HUES6 (cell line): ENCODE data around the gene COL6A3.

ENCODE experiments used
- H3K27ac ChIP-seq: 2 replicates; pipeline ENCODE4 v1.7.0; 2013; ENCODE audit warnings: low read depth, mild to moderate bottlenecking, low read length, inconsistent platforms
- H3K27me3 ChIP-seq: 2 replicates; pipeline ENCODE4 v1.6.1; 2013; ENCODE audit warnings: low read length; ENCODE audit not compliant: control insufficient read depth, insufficient read depth
- H3K36me3 ChIP-seq: 2 replicates; pipeline ENCODE4 v1.6.1; 2013; ENCODE audit warnings: low read length; ENCODE audit not compliant: control insufficient read depth, insufficient read depth
- H3K4me1 ChIP-seq: 2 replicates; pipeline ENCODE4 v1.6.1; 2013; ENCODE audit warnings: low read length; ENCODE audit not compliant: control insufficient read depth, insufficient read depth
- H3K4me3 ChIP-seq: 2 replicates; pipeline ENCODE4 v1.5.1; 2013; ENCODE audit warnings: low read depth, low read length
- H3K9ac ChIP-seq: one replicate; pipeline ENCODE4 v1.6.1; 2013; ENCODE audit warnings: mild to moderate bottlenecking, low read length
- H3K9me3 ChIP-seq: 2 replicates; pipeline ENCODE4 v1.6.1; 2013; ENCODE audit warnings: low read depth, low read length; ENCODE audit not compliant: control insufficient read depth, insufficient read depth

The COL6A3 gene

GRCh38 chr2:237344942-237345341 is 69.0 kb downstream of the COL6A3 start:
- Histone ChIP-seq H3K9ac (no peak overlapping the region), H3K36me3 (no peaks in the 10 kb centered on the region), H3K27ac (no peak overlapping the region), H3K9me3 (no peaks in the 10 kb centered on the region), H3K4me1 (no peaks in the 10 kb centered on the region), H3K4me3 (no peak overlapping the region), H3K27me3 (no peaks in the 10 kb centered on the region)

DNA sequence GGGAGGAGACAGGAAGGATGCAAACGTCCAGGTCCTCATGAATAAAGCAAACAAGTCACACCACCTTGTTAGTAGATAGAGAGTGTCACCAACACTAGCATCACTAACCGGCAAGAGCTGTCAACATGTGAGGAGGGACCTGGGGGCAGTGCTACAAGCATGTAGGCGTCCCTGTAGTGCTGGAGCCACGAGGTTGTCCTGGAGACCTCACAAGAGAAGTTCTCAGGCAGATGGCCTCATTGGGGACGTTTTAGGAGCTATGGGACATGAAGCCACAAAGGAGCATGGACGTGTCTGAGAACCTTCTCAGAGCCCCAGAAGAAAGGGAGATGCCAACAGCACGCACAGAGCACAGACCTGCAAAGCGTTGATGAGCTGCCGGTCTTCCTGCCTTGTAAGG is 70.0 kb downstream of the COL6A3 start:
- no peaks in the 10 kb centered on the region for H3K4me1 ChIP-seq
- H3K36me3 ChIP-seq = no peaks in the 10 kb centered on the region
- H3K4me3 ChIP-seq = no peak overlapping the region
- no peak overlapping the region for H3K9ac ChIP-seq
- H3K9me3 ChIP-seq = no peaks in the 10 kb centered on the region
- H3K27me3 ChIP-seq = no peaks in the 10 kb centered on the region
- no peak overlapping the region for H3K27ac ChIP-seq

- H3K9ac ChIP-seq = no peak overlapping the region
- no peaks in the 10 kb centered on the region for H3K9me3 ChIP-seq
- H3K4me3 ChIP-seq = no peak overlapping the region
- no peaks in the 10 kb centered on the region for H3K27me3 ChIP-seq
- no peak overlapping the region for H3K27ac ChIP-seq
- H3K4me1 ChIP-seq = no peaks in the 10 kb centered on the region
- H3K36me3 ChIP-seq = no peaks in the 10 kb centered on the region
Measured at GRCh38 chr2:237341872-237342271, 72.1 kb downstream of the COL6A3 start.

DNA sequence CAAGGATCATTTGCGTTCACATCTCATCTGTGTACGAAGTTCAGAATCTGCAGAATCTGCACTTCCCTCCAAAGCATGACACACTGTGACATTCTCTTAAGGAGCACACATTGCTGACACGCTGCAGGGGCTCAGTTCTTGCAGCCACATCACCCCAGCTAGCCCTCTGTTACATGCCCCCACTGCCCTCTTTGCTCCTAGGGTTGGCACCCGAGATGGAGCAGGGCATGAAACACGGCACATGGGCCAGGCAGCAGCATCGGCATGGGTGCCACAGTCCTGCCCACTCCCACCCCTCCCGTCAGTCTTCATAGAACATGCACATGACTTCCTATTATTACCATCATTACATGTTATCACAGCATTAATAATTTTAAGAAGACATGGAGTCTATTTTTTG is 76.4 kb downstream of the COL6A3 start:
- H3K4me3 ChIP-seq = no peak overlapping the region
- H3K9me3 ChIP-seq = no peaks in the 10 kb centered on the region
- H3K36me3 ChIP-seq = no peaks in the 10 kb centered on the region
- H3K27me3 ChIP-seq = no peaks in the 10 kb centered on the region
- H3K4me1 ChIP-seq = peaks cover 3% of the 10 kb centered on the region; the same call in 1 of the 2 replicates
- no peak overlapping the region for H3K27ac ChIP-seq
- no peak overlapping the region for H3K9ac ChIP-seq

DNA sequence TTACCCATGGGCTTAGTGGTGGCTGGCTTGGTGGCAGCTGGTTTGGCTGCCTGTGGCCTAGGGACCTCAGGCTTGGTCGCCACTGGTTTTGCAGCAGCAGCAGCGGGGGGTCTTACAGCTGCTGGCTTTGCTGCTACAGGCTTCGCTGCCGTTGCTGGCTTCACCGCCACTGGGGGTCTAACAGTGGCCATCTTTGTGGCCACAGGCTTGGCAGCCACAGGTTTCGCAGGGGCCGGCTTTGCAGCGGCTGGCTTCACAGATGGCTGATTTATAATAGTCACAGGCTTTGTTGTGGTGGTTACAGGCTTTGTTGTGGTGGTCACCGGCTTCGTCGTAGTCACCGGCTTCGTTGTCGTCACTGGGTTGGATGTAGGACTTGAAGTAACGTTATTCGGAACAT is 77.8 kb downstream of the COL6A3 start:
- no peak overlapping the region for H3K4me3 ChIP-seq
- H3K9ac ChIP-seq = no peak overlapping the region
- H3K4me1 ChIP-seq = peaks cover 3% of the 10 kb centered on the region; the same call in 1 of the 2 replicates
- no peaks in the 10 kb centered on the region for H3K9me3 ChIP-seq
- no peak overlapping the region for H3K27ac ChIP-seq
- no peaks in the 10 kb centered on the region for H3K27me3 ChIP-seq
- no peaks in the 10 kb centered on the region for H3K36me3 ChIP-seq

DNA sequence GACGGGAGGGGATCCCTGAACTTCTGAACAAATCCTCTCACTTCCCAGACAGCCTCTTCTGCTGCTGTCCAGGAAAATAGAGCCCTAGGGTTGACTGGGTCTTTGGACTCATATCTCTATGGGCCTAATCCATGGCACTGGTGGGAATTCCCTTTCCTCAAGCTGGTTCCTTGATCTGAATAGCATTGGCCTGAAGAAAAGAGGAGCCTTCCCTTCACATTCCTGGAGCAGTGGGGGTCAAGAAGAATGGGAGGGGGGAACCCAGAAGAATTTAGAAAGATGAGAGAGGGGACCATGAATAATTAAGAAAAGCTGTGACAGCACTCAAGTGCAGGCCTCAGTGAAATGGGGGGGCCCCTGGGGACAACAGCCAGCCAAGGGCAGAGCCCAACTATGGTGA is 80.2 kb downstream of the COL6A3 start:
- Histone ChIP-seq H3K36me3 (no peaks in the 10 kb centered on the region), H3K4me3 (no peak overlapping the region), H3K9me3 (no peaks in the 10 kb centered on the region), H3K27me3 (no peaks in the 10 kb centered on the region), H3K9ac (no peak overlapping the region), H3K27ac (no peak overlapping the region), H3K4me1 (peaks cover 11% of the 10 kb centered on the region)

DNA sequence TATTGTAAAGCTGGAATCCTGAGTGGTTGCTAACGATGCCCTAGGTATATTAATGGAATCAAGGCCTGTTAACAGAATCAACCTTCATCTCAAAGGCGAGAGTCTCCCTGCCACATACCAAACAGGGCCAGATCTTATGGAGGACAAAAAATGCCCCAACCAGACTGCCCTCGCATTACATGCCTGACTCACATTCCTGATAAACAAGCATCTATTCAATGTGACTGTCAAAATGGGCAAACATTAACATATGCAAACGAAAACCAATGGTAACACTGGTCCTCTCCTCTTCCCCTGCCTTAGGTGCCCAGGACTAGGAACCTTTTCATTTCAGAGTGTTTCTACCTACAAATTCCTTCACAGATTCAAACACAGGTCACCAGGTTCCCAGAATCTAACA is 83.4 kb downstream of the COL6A3 start:
- Histone ChIP-seq H3K27me3 (no peaks in the 10 kb centered on the region), H3K9me3 (no peaks in the 10 kb centered on the region), H3K27ac (no peak overlapping the region), H3K36me3 (no peaks in the 10 kb centered on the region), H3K4me3 (no peak overlapping the region), H3K9ac (no peak overlapping the region), H3K4me1 (peaks cover 11% of the 10 kb centered on the region)

DNA sequence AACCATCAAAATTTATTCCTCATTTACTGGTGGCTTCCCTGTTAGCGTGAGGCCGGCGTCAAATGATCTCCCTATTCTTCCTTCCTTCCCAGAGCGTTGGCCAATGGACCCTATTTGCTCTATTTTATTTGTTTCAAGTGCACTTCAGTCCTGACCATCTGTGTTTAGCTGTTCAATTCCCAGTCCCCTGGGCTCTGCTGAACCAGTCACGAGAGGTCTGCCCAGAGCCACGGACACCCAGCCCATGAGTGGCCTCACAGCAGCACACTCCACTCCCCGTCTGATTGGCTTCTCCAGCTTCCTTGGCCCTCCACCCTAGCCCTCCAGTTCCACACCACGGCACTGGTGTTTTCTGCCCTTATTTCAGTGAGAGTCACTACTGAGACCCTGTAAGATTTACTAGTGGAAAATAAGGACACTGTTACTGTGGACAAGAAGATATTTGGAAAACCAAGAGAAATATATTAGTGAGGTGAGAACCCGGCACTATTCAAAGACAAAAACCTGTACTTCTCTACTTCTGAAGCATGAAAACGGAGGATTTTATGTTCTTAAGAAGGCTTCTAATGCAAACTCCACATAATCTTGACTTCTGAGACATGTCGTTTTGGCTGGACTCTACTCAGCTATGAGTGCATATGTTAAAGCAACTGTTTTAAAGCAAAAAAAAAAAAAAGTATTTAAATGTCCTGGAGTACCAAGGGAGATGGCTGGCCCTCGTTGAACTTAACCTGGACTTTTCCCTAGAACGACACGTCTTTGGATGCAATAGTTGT is 86.6 kb downstream of the COL6A3 start:
- H3K36me3 ChIP-seq = no peaks in the 10 kb centered on the region
- no peak overlapping the region for H3K27ac ChIP-seq
- H3K27me3 ChIP-seq = no peaks in the 10 kb centered on the region
- no peak overlapping the region for H3K4me3 ChIP-seq
- no peak overlapping the region for H3K9ac ChIP-seq
- H3K4me1 ChIP-seq = peaks cover 8% of the 10 kb centered on the region
- H3K9me3 ChIP-seq = no peaks in the 10 kb centered on the region

DNA sequence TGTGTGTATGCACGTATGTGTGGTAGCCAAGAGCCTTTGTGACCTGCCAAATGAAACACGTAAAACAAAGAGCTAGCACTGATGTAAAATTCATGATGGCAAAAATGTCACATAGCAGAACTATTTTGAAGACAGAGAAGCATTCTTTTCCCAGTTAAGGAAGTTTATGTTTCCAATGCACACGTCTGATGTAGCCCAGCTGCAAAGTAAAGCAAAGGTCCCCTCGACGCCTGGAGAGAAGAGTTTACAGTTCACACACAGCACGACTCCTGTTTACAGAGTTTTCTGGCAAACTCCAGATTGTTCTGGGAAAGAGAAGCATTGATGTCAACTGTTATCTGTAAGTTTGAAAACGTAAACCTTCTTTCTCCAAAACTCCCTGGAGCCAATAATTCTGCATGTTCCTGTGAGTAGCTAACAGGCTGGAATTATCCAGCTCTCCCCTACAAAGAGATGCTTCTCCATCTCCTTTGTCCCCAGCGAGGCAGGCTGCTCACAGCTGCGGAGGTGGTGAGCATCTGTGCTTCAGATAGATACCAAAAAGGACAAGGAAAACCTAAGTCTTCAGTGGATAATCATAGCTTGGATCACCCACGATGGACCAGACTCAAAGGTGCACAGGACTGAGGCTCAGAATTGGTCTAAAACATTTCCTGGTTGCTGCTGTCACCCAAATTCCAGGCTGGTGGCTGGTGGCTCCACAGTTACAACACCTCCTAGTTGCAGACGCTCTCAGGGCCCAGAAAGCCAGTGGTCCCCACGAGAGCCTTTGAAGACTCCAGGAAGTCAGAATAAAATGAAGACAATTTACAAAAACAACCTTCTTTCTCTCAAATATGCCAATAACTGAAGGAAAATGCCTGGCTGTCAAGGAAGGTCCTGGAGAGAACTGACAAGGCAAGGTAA is 87.4 kb downstream of the COL6A3 start:
- Histone ChIP-seq H3K36me3 (no peaks in the 10 kb centered on the region), H3K9me3 (no peaks in the 10 kb centered on the region), H3K9ac (no peak overlapping the region), H3K4me1 (peaks cover 8% of the 10 kb centered on the region), H3K4me3 (no peak overlapping the region), H3K27me3 (no peaks in the 10 kb centered on the region), H3K27ac (no peak overlapping the region)

DNA sequence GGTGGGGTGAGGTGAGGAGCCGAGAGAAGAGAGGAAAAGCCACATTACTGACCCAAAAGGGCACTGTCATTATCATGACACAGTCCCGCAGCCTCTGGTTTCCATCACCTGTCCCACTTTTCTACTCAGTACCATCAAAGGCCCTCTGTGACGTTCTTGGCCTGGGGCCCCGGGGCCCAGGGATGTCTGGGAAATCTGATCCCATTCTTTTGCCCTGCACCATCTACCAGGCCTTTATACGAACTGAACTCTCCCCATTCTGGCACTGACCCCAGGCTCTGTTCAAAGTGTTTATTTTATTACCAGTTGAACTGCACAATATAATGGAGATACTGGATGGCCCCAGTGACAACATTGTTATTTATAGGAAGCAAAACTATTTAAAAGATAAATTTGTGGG is 89.1 kb downstream of the COL6A3 start:
- Histone ChIP-seq H3K4me3 (no peak overlapping the region), H3K27me3 (no peaks in the 10 kb centered on the region), H3K36me3 (no peaks in the 10 kb centered on the region), H3K9me3 (no peaks in the 10 kb centered on the region), H3K9ac (no peak overlapping the region), H3K27ac (no peak overlapping the region), H3K4me1 (no peaks in the 10 kb centered on the region)

DNA sequence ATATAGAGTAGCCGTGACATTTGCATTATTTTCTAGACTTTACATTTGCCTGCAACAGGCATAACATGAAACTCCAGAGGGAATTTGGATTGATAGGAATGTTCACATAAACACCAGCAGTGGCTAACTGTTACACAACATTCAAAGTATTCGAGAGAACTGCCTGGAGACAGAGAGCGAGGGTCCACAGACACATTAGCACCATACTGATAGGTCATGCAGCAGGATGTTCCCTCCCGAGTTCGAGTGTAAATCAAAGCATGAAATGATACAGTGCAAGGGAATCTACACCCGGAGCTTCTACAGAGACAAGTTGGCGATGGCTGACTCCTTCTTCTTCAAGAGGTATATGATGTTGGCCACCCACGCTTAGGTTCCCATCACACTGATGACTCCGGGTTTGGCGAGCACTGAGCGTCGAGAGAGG is 89.5 kb downstream of the COL6A3 start:
- Histone ChIP-seq H3K9me3 (no peaks in the 10 kb centered on the region), H3K4me3 (no peak overlapping the region), H3K4me1 (no peaks in the 10 kb centered on the region), H3K9ac (no peak overlapping the region), H3K27me3 (no peaks in the 10 kb centered on the region), H3K36me3 (no peaks in the 10 kb centered on the region), H3K27ac (no peak overlapping the region)
